RCC 7860 (cell line): ENCODE data around the gene RHOT2.

Experiments
- DNase-seq: peaks from one replicate; pipeline ENCODE4 v3.0.0-alpha.2; 2015; ENCODE audit warnings: low spot score
- FAIRE-seq: peaks from 2 replicates; lab custom pipeline; 2012; peaks lifted over from hg19 to GRCh38; lab: Jason Lieb, UNC

The RHOT2 gene

DNA sequence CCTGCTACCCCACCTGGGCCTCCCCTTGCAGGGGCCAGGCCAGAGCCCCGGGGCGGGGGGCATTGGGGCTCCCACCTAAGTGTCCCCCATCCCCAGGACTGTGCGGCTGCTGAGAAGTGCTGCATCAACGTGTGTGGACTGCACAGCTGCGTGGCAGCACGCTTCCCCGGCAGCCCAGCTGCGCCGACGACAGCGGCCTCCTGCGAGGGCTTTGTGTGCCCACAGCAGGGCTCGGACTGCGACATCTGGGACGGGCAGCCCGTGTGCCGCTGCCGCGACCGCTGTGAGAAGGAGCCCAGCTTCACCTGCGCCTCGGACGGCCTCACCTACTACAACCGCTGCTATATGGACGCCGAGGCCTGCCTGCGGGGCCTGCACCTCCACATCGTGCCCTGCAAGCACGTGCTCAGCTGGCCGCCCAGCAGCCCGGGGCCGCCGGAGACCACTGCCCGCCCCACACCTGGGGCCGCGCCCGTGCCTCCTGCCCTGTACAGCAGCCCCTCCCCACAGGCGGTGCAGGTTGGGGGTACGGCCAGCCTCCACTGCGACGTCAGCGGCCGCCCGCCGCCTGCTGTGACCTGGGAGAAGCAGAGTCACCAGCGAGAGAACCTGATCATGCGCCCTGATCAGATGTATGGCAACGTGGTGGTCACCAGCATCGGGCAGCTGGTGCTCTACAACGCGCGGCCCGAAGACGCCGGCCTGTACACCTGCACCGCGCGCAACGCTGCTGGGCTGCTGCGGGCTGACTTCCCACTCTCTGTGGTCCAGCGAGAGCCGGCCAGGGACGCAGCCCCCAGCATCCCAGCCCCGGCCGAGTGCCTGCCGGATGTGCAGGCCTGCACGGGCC lies 35.2 kb upstream of the RHOT2 start:
- FAIRE-seq (no peak), DNase-seq (no peak)

DNA sequence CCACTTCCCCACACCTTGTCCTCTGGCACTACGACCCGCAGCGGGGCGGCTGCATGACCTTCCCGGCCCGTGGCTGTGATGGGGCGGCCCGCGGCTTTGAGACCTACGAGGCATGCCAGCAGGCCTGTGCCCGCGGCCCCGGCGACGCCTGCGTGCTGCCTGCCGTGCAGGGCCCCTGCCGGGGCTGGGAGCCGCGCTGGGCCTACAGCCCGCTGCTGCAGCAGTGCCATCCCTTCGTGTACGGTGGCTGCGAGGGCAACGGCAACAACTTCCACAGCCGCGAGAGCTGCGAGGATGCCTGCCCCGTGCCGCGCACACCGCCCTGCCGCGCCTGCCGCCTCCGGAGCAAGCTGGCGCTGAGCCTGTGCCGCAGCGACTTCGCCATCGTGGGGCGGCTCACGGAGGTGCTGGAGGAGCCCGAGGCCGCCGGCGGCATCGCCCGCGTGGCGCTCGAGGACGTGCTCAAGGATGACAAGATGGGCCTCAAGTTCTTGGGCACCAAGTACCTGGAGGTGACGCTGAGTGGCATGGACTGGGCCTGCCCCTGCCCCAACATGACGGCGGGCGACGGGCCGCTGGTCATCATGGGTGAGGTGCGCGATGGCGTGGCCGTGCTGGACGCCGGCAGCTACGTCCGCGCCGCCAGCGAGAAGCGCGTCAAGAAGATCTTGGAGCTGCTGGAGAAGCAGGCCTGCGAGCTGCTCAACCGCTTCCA lies 34.4 kb upstream of the RHOT2 start:
- DNase-seq (no peak), FAIRE-seq (no peak)

DNA sequence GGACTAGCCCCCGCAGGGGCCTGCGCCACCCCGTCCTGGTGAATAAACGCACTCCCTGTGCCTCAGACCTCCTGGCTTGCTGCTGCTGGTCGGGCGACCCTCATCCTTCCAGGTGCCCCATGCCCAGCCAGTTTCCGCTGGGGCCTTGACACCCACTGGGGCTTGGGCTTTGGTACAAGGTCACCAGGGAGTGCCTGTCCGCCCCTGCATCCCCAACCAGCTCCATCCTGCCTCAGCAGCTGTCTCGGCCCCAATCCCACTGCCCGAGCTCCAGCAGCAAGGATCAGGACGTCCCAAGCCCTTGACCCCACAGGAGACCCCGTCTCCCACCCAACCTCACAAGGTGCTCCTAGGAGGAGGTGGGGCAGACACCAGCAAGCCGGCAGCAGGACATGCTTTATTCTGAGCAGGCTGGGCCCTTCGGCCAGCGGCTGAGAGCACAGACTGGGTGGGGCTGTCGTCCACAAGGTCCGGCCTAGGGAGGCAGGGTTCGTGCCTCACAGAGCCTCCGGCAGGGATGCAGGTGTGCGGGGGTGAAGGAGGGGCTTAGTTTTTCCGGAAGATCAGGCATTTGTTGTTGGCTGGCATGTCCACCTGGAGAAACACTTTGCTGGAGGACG lies 33.8 kb upstream of the RHOT2 start:
- FAIRE-seq (no peak), DNase-seq (no peak)

DNA sequence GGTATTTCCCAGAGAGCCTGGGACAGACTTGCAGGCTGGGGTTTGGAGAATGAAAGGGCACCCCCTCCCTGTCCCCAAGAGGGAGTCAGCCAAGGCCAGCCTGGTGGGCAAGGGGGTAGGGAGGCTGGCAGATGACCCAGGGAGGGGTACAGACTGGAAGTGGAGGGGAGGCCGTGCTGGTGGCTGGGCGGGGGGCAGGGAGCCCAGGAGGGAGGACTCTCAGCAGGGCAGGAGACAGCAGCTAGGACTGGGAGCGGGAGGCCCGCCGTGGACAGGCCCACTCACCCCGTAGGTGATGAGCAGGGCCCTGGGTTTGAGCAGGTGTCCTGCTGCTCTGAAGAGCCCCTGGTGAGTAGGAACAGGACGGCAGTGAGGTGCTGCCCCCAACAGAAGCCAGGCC lies 32.9 kb upstream of the RHOT2 start:
- no peak for DNase-seq
- FAIRE-seq = no peak

DNA sequence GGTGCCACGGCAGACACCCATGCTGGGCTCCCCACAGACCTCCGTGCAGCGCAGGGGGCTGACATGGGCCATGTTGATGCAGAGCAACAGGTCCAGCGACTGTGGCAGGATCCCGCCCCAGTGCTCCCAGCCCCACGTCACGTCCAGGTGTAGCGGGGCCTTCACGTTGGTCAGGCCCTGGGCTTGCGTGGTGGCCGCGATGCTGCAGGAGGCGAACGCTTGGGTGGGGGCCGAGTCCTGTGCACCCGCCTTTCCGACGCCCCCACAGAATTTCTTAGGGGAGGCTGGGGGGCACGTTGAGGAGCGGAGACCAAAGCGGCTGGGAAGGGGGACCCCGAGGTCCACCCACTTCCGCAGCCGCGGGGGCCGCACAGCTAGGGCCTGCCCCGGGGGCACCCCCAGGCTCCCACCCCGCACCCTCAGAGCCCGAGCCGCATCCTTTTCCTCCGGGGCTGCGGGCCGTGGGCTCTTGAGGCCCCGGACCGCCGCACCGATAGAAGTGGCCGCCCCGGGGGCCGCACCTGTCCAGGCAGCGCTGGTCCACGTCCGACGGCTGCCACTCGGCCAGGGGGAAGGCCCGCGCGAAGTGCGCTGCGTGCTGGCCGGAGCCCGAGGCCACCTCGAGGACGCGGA lies 32.2 kb upstream of the RHOT2 start:
- FAIRE-seq (no peak), DNase-seq (no peak)

DNA sequence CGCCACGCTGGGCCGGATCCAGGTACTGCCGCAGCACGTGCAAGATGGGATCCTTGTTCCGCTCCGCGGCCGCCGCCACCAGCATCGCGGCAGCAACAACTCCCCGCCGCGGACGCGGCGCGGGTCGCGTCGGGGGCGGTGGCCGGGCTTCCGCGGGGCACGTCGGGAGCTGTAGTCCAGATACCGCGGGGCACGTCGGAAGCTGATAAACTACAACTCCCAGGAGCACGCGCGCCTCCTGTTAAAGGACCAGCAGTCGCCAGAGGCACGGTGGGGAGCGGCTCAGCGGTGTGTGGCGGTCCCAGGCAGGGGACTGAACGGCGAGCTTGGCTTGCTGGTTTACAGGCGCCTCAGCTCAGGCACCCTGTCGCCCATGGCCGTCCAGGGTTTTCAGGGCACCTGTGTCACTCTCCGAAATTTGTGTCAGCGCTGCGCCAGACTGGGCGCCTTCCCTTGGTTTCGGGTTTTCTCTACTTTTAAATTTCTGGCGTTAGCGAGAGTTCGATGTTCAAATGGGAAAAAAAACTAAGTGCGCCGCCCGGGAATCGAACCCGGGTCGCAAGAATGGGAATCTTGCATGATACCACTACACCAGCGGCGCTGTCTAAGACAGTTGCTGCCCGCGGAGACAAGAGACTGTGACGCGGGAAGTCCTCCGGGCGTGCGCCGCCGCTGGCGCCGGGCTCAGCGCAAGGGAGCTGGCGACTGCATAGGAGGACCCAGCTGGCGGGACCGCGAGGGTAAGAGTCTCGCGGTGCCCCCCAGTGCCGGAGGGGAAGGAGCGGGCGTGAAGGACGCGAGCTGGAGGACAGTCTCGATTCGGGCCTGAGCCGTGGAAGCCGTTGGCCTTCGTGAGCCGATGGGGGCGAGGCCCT lies 31.5 kb upstream of the RHOT2 start, which contains the start of gene METTL26:
METTL26 (minus strand) TSS at position 100 of the 875 bp plus-strand sequence; CDS start at position 85, 15 bp downstream.
- DNase-seq (peak; percentile 93), FAIRE-seq (no peak)

DNA sequence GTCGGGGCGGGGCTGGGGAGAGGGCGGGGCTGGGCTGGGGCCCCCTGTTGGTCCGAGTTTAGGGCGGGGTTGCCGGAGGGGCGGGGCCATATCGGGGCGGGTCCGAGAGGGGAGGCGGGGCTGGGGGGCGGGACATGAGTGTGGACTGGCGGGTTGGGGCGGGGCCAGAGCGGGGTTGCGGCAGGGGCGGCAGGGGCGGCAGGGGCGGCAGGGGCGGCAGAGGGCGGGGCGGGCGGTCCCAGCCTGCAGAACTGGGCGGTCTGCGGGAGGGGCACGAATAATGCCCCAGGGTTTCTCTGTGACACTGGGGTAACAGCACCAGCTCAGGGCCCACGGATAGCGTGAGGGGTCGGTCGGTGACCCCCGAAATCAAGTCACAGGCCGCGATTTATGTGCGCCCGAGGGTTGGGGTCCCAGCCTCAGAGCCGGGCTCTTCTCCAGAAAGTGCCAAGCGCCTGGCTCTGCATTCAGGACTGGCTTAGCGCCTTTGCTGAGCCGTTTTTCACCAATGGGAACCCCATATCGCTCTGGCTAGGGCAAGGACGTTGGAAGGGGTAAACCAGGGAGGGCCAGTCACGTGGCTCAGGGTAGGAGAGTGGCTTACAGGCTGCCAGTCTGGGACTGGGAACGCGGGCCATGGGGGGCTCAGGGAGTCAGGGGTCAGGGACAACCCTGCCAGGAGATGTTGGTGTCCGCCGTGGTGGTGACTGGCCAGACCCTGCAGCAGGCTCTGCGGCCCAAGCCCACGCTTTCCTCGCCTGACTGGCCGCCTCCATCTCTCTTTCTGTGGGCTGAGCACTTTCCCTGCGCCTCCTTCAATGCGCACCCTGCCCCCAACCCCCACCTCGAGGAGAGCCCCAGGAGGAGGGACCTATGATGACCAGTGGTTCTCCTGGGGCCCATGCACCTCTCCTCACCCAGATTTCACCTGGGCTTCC lies 30.6 kb upstream of the RHOT2 start:
- FAIRE-seq (no peak), DNase-seq (no peak)

DNA sequence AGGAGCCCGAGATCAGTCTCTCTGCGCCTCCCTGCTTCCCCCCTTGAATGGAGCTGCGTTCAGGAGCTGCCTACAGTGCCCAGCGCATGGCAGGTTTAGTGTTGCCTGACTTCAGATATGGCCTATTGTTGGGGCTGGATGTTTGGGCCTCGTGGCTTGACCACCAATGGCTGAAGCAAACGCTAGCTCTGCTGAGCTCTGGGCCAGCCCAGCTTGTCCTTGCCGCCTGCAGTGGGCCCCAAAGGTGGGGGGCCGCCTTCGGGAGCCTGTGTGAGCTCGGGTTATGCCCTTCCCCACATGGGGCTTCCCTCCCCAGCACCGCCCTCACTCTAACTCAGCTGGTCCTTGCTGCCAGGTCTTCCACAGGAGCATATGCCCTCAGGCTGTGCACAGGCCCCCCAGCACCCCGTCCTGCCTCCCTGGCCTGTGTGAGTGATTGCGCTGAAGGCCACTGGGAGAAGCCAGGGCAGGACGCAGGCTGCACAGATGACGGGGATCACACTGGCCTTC lies 29.8 kb upstream of the RHOT2 start:
- FAIRE-seq (no peak), DNase-seq (no peak)

DNA sequence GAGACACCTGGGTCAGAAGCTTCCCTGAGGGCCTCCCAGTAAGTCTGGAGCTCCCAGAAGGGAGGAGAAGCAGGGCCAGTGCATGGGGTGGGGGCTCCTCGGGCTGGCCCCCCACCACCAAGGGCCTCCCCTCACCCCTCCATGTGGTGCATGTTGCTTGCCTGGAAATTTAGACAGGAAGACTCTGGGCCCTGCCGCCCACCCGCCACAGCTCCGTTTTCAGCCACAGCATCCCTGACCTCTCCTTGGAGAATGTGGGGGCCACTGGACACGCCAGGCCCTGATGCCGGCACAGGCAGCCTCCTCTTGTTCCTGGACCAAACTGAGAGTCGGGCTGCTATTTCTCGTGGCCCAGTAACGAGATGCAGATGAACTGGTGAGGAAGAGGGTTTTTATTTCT lies 29.1 kb upstream of the RHOT2 start:
- no peak for DNase-seq
- no peak for FAIRE-seq

DNA sequence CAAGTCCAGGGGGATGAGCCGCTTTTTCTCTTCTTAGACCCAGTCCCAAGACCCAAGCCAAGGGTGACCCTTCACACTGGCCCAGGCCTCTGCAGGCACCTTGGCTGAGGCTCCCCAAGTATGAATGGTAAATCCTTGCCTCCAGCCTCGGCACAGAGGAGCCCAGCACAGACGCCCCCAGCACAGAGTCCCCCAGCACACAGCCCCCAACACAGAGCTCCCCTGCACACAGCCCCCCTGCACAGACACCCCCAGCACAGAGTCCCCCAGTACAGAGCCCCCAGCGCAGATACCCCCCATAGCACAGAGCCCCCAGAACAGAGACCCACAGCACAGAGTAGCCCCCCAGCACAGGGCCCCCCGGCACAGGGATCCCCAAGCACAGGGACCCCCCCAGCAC lies 27.3 kb upstream of the RHOT2 start:
- DNase-seq (no peak), FAIRE-seq (no peak)

DNA sequence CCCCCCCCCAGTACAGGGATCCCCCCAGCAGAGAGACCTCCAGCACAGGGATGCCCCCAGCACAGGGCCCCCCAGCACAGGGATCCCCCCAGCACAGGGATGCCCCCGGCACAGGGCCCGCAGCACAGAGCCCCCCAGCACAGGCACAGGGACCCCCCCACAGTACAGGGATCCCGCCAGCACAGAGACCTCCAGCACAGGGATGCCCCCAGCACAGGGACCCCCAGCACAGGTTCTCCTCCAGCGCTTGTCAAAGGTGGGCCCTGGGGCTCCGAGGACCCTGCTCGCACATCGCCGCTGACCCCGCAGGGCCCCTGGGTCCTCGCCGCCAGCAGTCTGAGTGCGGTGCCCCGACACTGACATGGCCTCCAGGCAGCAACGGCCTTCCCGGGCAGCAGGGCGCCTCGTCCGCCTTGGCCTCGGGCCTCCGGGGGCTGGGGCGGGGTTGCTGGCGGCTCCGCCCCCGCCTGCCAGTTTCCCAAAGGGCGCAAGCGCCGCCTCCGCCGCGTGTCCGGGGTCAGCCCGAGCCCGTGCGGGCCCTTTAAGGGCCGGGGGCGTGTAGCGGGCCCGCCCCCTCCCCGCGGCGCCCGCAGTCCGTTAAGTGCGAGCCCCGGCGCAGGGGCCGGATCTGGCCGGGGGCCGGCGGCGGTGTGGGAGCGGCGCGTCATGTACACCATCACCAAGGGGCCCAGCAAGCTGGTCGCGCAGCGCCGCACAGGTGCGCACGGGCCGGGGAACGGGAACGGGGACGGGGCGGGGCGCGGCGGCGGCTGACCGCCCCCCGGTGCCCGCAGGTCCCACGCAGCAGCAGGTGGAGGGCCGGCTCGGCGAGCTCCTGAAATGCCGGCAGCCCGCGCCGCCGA lies 26.4 kb upstream of the RHOT2 start, which contains the start of gene MCRIP2:
MCRIP2 (plus strand) TSS at position 503 of the 863 bp plus-strand sequence; CDS start at position 667, 164 bp downstream.
- DNase-seq (peak; percentile 62), FAIRE-seq (no peak)

DNA sequence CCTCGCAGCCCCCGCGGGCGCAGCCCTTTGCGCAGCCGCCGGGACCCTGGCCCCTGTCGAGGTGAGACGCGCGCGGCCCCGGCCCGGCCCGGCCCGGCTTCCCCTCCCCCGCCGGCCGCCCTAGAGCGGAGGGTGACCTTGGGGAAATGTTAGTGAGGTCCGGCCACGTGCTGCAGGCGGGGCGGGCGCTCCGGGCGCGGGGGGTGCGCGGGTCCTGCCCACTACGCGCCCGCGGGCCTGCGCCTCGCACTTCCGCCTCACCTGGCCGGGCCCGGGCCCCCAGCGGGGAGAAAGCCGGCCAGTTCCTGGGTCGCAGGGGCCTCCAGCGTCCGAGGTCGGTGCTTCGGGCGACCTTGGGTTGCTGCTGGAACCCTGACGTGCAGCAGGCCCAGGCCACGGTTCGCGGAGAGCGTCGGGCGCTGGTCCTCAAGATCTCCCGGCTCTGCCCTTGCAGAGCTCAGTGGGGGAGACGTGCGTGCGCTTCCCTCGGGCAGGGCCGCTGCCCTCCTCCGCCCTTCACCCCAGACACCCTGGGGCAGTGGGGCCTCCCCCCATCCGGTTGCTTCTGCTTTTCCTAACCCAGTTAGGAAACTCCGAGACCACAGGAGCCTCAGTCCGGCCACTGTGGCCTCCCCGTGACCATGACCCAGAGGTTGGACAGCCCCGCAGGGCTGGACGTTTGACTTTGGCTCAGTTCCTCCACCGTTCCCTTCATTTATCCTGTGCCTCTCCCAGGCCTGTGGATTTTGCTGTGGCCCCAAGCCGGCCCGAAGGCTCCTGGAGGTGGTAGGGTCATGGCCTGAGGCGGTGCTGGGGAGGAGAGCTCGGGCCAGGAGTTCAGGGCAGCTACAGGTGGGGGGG lies 25.5 kb upstream of the RHOT2 start:
- FAIRE-seq = no peak
- DNase-seq = peak; percentile 7

DNA sequence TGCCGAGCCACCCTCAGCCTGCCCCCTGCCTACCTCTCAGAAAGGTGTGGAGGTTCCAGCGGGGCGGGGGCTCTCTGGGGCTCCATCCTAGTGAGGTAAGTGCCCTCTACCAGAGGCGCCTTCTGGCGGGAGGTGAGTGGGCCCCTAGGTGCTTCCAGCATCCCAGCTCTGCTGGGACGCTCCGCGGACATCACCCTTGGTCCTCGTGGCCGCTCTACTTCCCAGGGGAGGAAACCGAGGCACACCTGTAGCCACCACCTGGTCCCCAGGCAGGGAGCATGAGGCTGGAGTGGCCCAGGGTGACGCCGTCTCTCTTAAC lies 24.9 kb upstream of the RHOT2 start:
- no peak for FAIRE-seq
- DNase-seq = no peak

DNA sequence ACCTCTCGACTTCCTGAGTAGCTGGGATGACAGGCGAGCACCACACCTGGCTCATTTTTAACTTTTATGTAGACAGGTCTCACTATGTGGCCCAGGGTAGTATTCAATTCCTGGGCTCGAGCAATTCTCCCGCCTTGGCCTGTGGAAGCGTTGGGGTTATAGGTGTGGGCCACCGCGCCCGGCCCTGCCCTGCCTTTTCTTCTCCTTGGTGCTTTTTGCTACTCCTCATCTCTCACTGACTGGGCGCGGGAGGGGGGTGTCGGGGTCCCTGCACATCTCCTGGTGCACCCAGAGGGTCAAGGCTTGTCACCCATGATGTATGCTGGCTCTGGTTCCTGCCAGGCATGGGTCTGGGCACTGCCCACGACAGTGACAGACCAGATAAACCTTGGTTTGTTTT lies 23.4 kb upstream of the RHOT2 start:
- FAIRE-seq (no peak), DNase-seq (no peak)

DNA sequence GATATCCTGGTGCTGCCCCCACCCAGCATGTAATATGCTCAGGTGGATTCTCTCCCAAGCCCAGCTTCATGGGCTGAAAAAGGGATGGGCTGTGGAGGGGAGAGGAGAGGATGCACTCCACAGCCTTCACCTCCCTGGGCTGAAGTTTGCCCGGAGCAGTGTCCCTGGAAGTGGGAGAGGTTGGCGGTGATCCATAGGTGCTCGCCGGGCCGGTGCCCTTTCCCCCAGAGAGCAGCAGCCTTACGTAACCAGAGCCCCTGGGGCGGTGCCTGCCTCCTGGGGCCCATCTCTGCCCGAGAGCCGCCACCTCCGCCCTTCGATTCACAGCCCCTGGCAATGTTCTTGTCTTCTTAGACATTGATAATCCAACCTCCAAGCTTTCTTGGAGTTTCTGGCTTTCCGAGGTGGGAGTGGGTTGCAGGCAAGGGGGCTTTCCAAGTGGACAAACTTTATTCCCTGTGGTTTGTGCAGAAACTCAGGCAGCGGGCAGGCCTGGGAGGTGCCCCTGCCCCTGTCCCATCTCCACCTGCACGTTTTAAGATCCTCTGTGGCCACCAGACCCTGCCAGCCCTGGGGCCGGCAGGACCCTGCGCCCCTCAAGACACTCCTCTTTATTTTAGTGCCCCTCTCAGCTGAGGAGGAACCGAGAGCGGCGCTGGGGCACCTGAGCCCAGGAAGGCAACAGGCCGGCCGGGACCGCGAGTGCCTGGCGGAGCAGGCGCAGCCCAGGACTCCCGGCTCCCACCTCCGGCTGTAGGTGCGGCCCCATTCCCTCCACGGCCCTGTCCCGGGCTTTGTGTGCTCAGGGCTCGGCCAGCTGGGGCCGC lies 21.9 kb upstream of the RHOT2 start:
- FAIRE-seq = no peak

DNA sequence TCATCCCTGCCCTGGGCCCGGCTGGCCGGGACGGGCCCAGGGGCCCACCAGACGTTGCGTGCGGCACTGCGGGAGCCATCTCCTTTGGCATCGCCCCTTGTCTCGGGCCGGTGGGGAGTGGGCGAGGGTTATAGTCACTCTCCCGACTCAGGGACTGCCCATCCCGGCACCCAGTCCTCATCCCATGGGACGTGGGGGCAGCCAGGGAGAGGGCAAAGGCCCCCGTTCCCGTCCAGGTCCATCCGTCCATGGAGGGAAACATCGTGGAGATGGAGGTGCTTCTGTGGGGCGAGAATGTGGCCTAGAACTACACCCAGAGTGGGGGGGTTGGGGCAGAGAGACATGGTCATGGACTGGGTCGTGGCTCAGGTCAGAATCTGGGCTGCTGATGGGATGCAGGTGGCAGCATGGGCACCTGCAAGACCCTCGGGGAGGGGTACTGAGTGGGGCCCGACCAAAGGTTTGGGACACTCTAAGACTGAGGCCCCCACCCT lies 21.2 kb upstream of the RHOT2 start:
- no peak for DNase-seq
- no peak for FAIRE-seq

More for the DNA sequence above, 21.9 kb upstream of the RHOT2 start:
- no peak for DNase-seq
